Stimulated activated CD4-positive, alpha-beta T cell treated with anti-CD3 and anti-CD28 coated beads, Interleukin-12 subunit alpha, Interleukin-12 subunit beta, amount 100 ng/mL, for 24 hours (primary cell): ENCODE data around the gene MAP2K1.
"Not testable (repeated sequence)": the region's sequence is repeated elsewhere in the genome, so short reads cannot be mapped to it uniquely, and the experiment has no call there.

Experiments used
- DNase-seq, 2 experiments: peaks; one replicate each; pipeline ENCODE4 v3.0.0-alpha.2; 2020; ENCODE audit warnings: low read depth in 2 of 2

MAP2K1 gene

DNA sequence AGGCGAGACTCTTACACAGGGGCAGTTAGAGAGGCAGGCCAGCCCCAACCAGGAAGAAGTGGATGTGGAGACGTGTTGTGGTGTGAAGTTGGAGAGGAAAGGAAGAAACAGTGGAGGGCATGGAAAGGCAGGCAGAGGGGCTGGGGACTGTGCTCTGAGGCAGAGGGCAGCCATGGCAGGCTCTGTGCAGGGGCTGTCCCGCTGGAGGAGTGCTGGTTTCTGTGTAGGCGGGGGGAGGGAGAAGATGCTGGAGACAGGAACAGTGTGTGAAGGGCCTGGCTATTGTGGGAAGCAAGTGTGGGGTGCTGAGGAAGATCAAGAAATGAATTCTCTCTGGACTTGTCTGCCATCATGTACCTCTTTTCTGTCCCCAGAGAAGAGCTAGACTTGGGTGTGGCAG, 89.8 kb downstream of the MAP2K1 start:
- DNase-seq = no peak

DNA sequence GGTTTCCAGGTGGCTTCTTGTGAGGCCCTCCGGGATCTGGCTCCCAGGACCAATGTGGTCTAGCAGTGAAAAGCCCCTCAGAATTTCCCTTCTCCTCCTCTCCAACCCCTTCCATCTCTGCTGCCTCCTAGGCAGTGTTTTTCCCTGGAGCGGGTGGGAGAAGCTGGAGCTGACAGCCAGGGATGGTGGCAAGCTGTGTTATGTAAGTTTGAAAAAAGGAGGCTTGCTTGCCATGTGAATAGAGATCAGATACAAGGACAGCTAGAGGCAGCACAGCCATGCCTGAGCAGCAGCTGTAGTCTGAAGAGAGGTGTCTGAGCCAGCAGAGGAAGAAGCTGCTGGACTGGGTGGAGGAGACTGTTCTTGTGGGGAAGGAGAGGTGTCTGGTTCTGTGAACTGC, 90.3 kb downstream of the MAP2K1 start:
- no peak for DNase-seq

DNA sequence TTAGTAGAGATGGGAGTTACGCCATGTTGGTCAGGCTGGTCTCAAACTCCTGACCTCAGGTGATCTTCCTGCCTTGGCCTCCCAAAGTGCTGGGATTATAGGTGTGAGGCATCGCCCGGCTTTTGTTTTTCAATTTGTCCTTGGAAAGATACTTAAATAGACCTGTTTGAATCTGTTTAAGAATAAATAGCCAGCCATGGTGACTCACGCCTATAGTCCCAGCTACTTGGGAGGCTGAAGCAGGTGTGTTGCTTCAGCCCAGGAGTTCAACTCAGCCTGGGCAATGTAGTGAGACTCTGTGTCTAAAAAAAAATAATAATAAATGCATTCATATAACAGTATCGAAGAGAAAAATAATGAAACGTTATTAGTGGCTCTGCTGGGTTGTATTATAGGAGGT, 93.6 kb downstream of the MAP2K1 start:
- DNase-seq = no peak

DNA sequence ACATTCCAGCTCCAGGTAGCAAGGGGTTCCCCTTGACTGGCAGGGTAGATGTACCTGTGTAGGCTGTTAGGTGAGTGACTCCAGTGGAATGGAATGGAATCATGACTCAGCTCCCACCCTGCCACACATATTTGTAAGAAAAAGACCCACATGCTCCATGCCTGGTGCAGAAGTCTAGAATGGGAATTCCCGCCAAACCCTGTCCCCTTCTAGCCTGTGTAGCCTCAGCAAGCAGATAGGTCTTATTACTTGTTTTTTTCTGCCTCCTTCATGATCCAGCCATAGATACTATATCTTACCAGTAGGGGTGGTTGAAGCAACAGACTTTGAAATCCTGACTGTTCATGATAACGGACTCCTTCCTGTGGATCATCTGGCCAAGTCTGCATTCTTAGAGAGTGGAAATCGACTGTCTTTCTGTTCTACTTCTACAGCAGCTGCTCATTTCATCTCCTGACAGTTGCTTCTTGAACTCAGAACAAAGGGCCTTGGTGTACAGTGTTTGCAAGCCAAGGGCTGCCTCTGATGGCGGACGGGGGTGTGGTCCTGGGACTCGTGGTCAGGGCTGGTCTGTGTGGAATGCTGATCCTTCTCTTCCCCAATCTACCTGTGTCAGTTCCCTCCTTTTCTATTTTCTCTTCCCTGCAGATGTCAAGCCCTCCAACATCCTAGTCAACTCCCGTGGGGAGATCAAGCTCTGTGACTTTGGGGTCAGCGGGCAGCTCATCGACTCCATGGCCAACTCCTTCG, 94.6 kb downstream of the MAP2K1 start:
- DNase-seq = no peak

DNA sequence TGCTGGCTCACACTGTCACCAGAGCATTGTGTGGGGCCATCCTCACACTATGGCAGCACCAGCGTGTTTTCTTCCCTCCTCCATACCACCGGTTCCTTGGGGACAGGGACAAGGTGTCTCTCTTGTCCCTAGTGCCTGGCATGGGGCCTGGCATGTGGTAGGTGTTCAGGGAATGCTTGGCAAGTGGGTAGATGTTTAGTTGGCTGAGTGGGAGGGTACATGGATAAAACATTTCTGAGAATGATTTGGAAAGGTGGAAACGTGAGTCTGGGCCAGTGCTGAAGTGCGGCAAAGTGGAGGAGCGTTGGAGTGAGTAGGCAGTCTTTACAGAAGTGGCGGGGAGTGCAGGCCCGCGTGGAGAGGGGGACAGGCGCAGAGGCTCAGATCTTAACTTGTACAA, 95.8 kb downstream of the MAP2K1 start:
- no peak for DNase-seq

DNA sequence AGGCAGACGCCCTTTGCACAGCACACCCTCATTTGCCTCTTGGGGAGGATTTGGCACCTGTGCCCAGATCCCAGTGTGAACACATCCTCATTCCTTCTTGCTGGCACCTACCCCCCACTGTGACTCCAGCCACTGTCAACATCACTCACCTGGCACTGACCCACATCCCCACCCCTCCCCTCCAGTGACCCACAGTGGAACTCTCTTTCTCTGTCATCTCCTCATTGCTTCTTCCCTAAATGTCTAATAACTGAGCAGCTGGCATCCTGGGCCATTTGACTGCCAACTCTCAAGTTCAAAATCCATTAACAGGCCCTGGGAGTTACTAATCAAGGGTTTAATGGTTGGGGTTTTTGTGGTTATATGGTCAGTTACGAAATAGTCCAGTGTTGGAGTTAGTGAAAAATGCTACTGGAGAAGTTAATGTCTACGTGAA, 96.4 kb downstream of the MAP2K1 start:
- no peak for DNase-seq

DNA sequence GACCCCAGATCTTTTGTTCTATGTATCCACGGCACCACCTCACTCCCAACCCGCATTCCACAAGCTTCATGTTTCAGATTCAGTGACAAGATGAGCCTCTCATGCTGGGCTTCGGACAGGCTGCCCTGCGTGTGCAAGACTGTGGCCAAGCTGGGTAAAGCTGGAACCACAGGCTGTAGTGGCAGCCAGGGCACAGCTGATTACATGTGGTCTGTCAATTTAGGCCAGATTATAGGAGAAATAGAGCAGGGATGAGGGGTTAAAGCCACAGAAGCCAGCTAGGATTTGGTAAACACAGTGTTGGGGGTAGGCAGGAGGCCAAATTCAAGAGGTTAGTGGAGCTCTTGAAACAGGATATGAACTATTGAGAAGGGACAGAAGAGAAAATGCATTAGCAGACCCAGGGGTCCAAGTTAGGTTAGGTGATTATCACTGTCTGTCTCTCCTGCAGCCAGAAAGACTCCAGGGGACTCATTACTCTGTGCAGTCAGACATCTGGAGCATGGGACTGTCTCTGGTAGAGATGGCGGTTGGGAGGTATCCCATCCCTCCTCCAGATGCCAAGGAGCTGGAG, 97.9 kb downstream of the MAP2K1 start:
- DNase-seq = no peak

DNA sequence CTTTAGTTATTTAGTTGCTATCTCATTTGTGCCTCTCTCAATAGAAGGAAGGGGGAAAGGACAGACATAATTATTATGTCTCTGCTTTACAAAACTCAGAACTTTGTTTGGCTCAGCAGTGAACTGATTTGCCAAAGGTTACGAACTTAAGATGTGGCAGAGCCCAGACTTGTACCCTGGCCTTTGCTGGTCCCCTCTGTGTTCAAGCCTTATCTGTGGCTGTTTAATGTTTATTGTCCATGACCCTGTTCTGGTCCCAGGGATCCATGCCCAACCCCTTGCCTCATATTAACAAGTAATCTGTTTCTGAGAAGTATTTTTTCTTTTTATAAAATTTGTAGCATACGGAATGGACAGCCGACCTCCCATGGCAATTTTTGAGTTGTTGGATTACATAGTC, 100.2 kb downstream of the MAP2K1 start:
- no peak for DNase-seq

DNA sequence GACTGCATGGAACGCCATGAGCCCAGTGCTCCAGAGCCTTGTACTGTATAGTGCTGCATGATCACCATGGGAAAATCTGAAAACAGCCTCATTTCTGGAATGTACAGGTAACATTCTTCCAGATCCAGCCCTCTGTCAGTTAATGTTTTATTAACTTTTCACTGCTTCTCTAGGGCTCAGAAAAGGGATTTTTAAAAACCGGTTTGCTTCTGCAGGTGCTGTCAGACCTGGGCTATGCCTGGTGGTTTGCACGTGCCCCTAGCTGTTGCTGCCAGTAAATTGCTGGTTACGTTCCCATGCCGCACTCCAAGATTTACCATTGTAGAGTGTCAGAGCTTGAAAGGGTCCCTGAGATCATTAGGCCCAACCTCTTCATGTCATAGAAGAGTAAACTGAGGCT, 101.8 kb downstream of the MAP2K1 start:
- DNase-seq = no peak

DNA sequence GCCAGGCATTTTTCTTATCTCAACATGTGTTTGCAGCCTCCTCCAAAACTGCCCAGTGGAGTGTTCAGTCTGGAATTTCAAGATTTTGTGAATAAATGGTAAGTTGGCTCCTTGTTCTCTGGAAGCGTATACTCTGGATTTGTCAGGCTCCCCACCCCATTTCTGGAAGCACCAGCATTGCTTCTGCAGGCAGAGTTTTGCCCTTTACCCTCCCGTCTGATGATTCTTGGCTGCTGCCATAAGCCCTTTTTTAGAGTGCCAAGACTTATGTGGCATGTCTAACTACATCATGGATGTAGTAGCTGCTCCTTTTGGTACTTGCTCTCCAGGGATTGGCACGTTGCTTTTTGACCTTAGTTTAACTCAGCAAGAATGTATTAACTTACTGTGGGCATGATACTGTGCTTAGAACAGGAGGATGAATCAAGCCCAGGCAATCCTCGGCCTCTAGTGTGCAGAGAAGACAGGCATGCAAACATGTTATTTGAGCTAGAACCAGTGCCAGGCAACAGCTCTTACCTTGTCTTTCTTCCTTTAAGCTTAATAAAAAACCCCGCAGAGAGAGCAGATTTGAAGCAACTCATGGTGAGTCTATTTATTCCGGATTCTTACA, 102.6 kb downstream of the MAP2K1 start:
- DNase-seq = no peak

DNA sequence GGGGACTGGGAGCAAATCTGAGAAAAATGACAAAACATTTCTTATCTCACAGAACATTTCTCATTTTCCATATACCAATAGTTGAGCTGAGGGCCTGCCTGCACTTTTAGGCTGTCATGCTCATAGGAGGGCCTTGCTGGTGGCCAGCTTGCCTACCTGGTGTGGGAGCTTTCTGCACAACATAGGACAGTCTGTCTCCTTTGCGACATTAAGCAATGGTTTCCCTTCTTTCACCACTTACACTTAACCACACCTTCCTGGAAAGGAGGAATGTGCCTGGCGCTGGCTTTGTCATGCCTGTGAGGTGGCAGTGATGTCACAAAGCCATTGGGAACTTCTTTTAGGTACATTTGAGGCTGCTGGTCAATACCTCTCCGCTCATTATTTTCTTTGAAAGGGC, 105.1 kb downstream of the MAP2K1 start:
- no peak for DNase-seq

DNA sequence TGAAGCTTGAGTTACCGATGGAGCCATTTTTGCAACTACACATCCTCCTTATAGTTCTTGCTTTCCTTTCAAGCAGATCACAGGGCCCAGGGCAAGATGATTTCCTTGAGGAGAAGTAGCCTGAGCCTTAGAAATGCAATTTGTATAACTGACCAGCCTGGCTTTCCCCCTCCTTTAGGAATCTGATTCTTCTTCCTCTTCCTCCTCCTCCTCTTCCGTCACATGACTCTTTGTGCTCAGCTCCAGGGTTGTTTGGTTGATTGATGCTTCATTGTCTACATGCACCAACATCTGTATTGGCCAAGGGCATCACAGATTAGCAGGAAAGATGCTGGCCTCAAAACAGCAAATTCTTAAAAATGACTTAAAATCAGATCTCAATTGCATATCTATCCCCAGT, 107.5 kb downstream of the MAP2K1 start:
- DNase-seq = no peak

DNA sequence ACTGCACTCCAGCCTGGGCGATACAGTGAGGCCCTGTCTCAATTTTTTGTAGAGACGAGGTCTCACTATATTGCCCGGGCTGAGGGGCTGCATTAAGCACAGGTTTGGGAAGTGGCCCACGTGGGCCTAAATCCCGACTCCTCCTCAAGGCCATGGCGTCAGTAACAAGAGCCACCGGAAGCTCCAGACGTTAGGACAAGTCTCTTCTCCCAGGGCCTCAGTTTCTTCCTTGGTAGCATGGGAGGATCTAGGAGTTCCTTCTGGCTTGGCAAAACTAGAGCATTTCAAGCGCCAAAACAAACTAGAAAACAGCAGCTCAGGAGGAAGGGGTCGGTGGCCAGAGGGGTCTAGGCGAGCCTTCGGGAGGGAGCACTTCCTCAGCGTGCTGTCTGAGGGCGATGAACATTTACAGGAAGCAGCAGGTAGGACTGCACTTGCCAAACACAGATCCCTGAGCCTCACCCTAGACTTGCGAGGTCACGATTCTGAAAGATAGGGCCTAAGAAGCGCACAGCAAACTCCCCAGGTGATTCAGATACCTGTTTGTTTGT, 110.3 kb downstream of the MAP2K1 start:
- no peak for DNase-seq

DNA sequence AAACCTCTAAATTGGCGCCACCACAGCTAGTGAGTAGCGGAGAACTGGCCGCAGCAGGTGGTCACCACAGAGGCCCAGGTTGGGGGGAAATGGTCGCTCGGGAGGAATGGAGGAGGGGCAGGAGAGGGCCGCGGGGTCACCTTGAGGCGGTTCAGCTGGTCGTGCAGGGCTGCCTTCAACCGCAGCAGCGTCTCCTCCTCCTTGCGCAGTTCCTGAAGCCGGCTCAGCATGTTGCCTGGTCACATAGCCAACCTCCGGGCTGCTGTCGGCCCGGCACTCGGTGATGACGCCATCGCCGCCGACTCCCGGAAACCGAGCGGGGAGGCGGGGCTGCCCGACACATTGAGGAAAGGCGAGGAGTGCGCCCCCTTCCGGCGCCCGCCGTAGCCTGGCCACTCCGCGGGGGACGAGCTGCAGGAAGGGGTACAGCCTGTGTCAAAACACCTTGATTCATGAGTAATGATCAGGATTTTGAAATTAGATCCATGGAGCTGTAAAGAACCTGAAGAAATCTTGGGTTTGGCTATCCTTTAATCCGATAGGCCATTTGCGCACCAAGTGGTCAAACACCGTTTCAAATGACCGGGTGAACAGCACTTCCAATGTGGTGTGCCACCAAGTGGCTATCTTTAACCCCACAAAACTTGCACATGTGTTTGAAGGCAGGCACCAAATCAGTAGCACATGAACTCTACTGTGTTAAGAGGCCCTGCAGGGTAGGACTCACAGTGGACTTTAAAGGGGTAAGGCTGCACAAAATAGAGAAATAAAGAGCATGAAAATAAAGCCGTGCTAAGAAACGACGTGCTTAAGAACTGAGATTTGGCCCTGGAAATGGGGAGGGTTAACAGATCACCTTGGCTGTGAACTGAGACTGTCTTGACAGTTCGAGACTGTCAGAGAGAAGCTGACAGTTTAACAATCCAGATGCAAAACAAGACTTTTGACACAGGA, 111.1 kb downstream of the MAP2K1 start, which contains the start of gene SNAPC5:
SNAPC5 (minus strand) TSS at position 261 of the 954 bp plus-strand sequence; CDS start at position 230, 31 bp downstream.
- DNase-seq = peak; percentile 97 to 98

DNA sequence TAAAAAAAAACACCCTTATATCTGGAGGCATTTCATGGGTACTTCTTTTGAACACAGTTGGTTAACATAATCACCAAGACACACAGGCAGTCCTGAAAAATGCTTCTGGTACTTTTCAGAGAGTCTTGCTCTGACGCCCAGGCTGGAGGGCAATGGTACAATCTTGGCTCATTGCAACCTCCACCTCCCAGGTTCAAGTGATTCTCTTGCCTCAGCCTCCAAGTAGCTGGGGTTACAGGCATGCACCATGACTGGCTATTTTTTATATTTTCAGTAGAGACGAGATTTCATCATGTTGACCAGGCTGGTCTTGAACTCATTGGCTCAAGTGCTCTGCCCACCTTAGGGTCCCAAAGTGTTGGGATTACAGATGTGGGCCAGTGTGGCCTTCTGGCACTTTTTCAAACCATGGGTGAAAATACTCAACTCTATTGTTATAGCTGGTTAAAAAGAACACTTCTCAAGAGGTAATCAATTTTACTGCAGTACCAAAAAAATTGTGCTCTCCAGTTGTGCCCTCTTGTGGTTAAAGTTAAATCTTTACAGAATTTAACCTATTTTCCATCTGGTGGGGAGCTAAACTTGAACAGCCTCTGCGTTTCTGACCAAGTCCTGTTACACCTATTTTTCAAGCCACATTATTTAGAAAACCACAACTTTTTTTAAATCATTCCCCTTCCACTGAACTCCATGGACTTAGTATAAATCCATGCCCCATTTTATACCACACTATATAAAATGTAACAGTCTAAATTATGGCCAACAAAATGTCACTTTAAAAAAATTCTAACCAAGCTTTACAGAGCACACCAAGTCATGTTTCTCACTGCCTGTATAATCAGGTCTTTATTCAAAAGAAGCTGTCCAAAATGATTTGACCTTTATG, 112.0 kb downstream of the MAP2K1 start:
- DNase-seq = no peak

DNA sequence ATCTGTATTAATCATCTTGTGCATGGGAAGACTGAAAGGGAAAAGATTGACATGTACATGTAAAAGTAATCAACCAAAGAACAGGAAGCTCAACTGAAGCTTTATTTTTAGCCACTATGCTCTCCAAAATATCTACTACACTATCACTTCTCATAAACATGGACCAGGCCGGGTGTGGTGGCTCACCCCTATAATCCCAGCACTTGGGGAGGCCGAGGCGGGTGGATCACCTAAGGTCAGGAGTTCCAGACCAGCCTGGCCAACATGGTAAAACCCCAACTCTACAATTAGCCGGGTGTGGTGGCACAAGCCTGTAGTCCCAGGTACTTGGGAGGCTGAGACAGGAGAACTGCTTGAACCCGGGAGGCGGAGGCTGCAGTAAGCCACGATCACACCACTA, 113.6 kb downstream of the MAP2K1 start:
- DNase-seq = not testable (repeated sequence)

DNA sequence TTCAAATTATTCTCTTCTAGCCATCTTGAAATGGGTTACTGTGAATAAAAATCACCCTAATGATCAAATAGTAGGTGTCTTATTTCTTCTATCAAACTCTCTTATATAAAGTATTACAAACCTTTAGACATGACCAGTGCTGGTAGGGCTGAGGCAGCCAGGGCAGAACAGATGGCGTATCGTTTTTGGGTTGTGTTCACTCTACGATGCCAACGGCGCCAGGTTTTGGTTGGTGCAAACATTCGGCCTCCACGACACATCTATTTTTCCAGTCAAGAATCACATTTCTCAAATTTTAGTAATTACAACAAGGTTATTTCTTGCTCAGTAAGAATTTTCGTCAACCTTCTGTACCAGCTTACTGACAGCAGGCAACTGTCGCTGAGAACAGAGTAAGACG, 115.8 kb downstream of the MAP2K1 start:
- no peak for DNase-seq

DNA sequence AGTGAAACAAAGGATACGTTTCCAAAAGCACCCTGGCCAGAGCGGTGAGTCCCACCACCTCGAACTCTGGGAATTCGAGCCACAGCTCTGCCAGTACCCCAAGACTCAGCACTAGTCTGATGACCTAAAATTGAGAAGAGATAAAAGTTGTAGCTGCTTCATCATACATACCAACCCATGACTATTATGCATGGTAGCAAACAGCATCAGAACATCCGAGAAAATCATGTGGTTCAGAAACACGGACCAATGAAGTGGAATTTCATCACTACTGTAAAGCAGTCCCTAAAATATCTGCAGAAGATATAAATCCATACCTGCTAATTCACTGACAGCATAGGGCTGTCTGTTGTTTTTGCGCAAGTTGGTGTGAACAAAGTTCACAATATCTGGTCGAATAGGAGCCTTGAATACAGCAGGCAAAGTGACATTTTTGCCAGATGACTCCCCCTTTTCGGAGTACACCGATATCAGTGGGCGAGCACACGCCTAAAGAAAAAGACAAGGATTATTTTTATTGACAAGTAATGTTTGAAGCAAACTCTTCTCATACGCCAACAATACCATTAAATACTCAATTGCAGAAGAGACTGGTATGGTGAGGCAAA, 116.4 kb downstream of the MAP2K1 start:
- not testable (repeated sequence) for DNase-seq

DNA sequence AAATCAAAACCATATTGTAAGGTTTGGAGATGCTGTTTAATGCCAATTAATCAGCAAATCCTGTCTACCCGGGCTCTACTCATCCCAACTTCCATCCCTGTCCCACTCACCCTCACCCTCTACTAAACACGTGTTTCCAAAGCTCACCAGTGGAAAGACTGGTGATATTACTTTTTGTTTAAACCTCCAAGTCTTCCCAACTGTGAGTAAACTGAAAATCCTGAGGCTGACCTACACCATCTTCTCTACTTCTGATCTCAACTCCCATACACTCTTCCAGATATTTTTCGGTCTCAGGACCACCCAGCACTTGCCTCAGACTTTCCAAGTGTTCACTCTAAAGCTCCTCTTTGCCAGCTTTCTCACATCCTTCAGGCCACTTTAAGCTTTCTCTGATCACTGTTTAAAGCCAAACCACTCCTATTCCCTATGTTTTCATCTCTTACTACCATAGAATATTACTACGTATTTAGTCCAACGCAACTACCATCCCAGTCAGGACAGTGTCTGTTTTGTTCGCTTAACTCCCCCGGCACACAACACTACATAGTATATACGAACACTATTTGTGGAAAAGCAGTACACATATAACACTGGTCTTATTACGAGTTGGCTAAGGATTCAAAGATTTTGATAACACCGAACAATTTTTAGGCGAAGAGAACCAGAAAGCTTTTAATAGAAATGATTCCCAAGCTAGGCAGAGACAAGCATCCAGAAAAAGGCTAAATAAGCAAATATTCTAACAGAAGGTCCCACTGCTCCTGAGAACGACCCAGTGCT, 117.3 kb downstream of the MAP2K1 start:
- DNase-seq = no peak
